Esophagus muscularis mucosa (tissue), 4 donors: ENCODE results near the gene IL23A. TPM values are rescaled to one million over a fixed set of nuclear protein-coding genes. Genes with fewer than 3 reads are reported as not detected.
"Not testable (repeated sequence)": the region's sequence is repeated elsewhere in the genome, so short reads cannot be mapped to it uniquely, and the experiment has no call there.

Source experiments
- DNase-seq: peaks from one replicate; pipeline ENCODE4 v3.0.0-alpha.2; 2017; ENCODE audit errors: extremely low spot score
- H3K27ac ChIP-seq, 4 donors: fragments of 200-600 bp; sonication (generic); replicated peaks in 1 of 4; 1 replicate in 3 of 4; 2 replicates in 1 of 4; pipeline ENCODE4 v1.5.1; 2016 to 2019; ENCODE audit warnings: mild to moderate bottlenecking in 1 of 4
- H3K27me3 ChIP-seq, 4 donors: fragments of 200-600 bp; sonication (generic); one replicate each; pipeline versions ENCODE4 v1.5.1 to v1.6.0; 2016 to 2019
- H3K36me3 ChIP-seq, 4 donors: fragments of 200-600 bp; sonication (generic); one replicate each; pipeline ENCODE4 v1.5.1; 2016 to 2019
- H3K4me1 ChIP-seq, 4 donors: fragments of 200-600 bp; sonication (generic); one replicate each; pipeline ENCODE4 v1.5.1; 2016 to 2019
- H3K4me3 ChIP-seq, 4 donors: fragments of 200-600 bp; sonication (generic); 1 replicate in 2 of 4; 2 replicates in 2 of 4; pipeline ENCODE4 v1.5.1; 2016 to 2019; ENCODE audit warnings: mild to moderate bottlenecking in 4 of 4, moderate library complexity in 1 of 4
- H3K9me3 ChIP-seq, 4 donors: fragments of 200-600 bp; sonication (generic); 1 replicate in 3 of 4; 2 replicates in 1 of 4; pipeline ENCODE4 v1.5.1; 2016 to 2019
- EP300 ChIP-seq: sonication (generic); formaldehyde crosslinking; IDR thresholded peaks from one replicate; pipeline ENCODE4 v1.6.1; 2017; ENCODE audit warnings: antibody characterized with exemption
- POLR2A ChIP-seq: fragments of 450-650 bp; IDR thresholded peaks from one replicate; pipeline ENCODE4 v1.6.1; 2017; ENCODE audit warnings: antibody characterized with exemption, moderate library complexity, mild to moderate bottlenecking, low read depth
- POLR2AphosphoS5 ChIP-seq, 2 donors: sonication (generic); formaldehyde crosslinking; IDR thresholded peaks; one replicate each; pipeline ENCODE4 v1.6.1; 2017; ENCODE audit warnings: antibody characterized with exemption in 2 of 2
- WGBS: methylation state at CpG from one replicate; pipeline ENCODE4 v1.1.5; 2018; 5-methylcytosine and 5-hydroxymethylcytosine counted together
- intact Hi-C: fragments of 100-400 bp; cut with DNase I; formaldehyde crosslinking; loops from one replicate; pipeline ENCODE4 v1.15.1; 2023
- total RNA-seq, 4 donors: library from RNA; depleted of rRNA; stranded (reverse); fragments of >200 nt; gene quantifications; one replicate each; pipeline versions ENCODE4 v1.1.0 to v1.2.1, GENCODE V29; 2016
- TF ChIP-seq, protein P1 (sequence below), 3 experiments: fragments of 200-600 bp in 2 of 3; fragments of 450-650 bp in 1 of 3; sonication (generic) in 2 of 3; IDR thresholded peaks; one replicate each; pipeline ENCODE4 v1.5.1; 2017 to 2019; ENCODE audit warnings: antibody characterized with exemption in 3 of 3, mild to moderate bottlenecking in 2 of 3, moderate library complexity in 1 of 3

The IL23A gene
- total RNA-seq, 4 donors from 2014 or later: not detected

DNA sequence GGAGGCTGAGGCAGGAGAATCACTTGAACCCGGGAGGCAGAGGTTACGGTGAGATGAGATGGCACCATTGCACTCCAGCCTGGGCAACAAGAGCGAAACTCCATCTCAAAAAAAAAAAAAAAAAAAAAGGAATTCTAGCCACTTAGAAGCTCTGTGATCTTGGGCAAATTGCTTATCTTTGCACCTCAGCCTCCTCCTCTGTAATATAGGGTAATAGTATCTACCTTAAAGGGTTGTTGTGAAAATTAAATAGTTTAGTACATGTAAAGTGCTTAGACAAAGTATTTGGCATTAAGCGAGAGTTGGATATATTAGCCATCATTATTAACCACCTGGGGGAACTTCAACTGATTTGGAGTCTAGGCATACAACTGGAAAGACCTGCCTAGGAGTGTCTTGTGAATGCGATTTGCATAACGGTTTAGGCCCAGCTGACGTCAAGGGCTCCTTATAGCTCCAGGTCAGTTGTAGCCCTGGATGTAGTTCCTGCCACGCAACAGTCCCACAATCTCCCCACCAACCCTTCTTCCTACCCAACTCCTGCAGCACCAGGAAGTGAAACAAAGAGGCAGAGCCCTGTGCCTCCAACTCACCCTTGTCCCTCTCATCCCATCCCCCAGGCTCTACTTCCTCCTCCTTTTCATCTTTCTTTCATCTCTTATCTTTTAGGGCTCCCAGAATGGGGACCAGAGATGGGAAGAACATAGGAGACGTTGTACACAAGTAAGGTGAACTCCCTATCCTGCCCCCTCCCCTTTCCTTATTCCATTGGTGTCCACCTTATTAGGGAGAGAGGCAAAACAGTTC, 2.1 kb upstream of the IL23A start:
- Histone ChIP-seq H3K27ac (no peak overlapping the region), H3K4me3 (no peak overlapping the region), H3K4me1 (peaks cover 11 to 20% (median 18%) of the 10 kb centered on the region in 4 donors), H3K27me3 (no peaks in the 10 kb centered on the region), H3K36me3 (peaks cover 0 to 6% (median 0%) of the 10 kb centered on the region in 4 donors), H3K9me3 (no peaks in the 10 kb centered on the region)
- no peak for DNase-seq
- TF ChIP-seq POLR2AphosphoS5 (IDR thresholded peaks at IDR 0.05) (no peak), POLR2A (no peak), EP300 (no peak)
- TF ChIP-seq, protein P1, sequence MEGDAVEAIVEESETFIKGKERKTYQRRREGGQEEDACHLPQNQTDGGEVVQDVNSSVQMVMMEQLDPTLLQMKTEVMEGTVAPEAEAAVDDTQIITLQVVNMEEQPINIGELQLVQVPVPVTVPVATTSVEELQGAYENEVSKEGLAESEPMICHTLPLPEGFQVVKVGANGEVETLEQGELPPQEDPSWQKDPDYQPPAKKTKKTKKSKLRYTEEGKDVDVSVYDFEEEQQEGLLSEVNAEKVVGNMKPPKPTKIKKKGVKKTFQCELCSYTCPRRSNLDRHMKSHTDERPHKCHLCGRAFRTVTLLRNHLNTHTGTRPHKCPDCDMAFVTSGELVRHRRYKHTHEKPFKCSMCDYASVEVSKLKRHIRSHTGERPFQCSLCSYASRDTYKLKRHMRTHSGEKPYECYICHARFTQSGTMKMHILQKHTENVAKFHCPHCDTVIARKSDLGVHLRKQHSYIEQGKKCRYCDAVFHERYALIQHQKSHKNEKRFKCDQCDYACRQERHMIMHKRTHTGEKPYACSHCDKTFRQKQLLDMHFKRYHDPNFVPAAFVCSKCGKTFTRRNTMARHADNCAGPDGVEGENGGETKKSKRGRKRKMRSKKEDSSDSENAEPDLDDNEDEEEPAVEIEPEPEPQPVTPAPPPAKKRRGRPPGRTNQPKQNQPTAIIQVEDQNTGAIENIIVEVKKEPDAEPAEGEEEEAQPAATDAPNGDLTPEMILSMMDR (IDR thresholded peaks at IDR 0.05): no peak
- WGBS: 83% methylated on average over 9 of the region's 9 CpGs
- intact Hi-C loops: no loop called here

- Histone ChIP-seq H3K36me3 (peaks cover 0 to 18% (median 9%) of the 10 kb centered on the region in 4 donors), H3K9me3 (no peaks in the 10 kb centered on the region), H3K27me3 (no peaks in the 10 kb centered on the region), H3K4me3 (no peak overlapping the region), H3K27ac (no peak overlapping the region), H3K4me1 (peaks cover 7 to 15% (median 13%) of the 10 kb centered on the region in 4 donors)
- 73% methylated on average over 7 of the region's 8 CpGs for WGBS
- DNase-seq: no peak
- TF ChIP-seq, protein P1 (IDR thresholded peaks at IDR 0.05): no peak
- TF ChIP-seq EP300 (no peak), POLR2AphosphoS5 (IDR thresholded peaks at IDR 0.05) (no peak), POLR2A (no peak)
- intact Hi-C loops: no loop called here
Observed at GRCh38 chr12:56337753-56338251, 882 bp upstream of the IL23A start.

GRCh38 chr12:56339158-56339422, 406 bp downstream of the IL23A start:
- Histone ChIP-seq H3K4me3 (no peak overlapping the region), H3K27ac (no peak overlapping the region), H3K9me3 (no peaks in the 10 kb centered on the region), H3K36me3 (peaks cover 11 to 31% (median 22%) of the 10 kb centered on the region in 4 donors), H3K4me1 (peaks cover 4 to 8% (median 6%) of the 10 kb centered on the region in 4 donors), H3K27me3 (no peaks in the 10 kb centered on the region)
- WGBS: 80% methylated on average over 1 of the region's 1 CpG
- no peak for TF ChIP-seq POLR2A
- TF ChIP-seq, protein P1 (IDR thresholded peaks at IDR 0.05): no peak
- TF ChIP-seq POLR2AphosphoS5 (IDR thresholded peaks at IDR 0.05): no peak
- no peak for TF ChIP-seq EP300
- intact Hi-C loops: no loop called here
- DNase-seq: no peak

GRCh38 chr12:56341616-56342015, 2.9 kb downstream of the IL23A start:
- no peaks in the 10 kb centered on the region for H3K4me1 ChIP-seq
- DNase-seq: no peak
- no peaks in the 10 kb centered on the region for H3K27me3 ChIP-seq
- no peak overlapping the region for H3K27ac ChIP-seq
- WGBS: 37% methylated on average over 1 of the region's 1 CpG
- H3K4me3 ChIP-seq: no peak overlapping the region
- H3K36me3 ChIP-seq: peaks cover 24 to 56% (median 46%) of the 10 kb centered on the region in 4 donors
- no peaks in the 10 kb centered on the region for H3K9me3 ChIP-seq
- intact Hi-C loops: no loop called here
- TF ChIP-seq EP300 (no peak), POLR2A (no peak), POLR2AphosphoS5 (IDR thresholded peaks at IDR 0.05) (no peak)
- TF ChIP-seq, protein P1 (IDR thresholded peaks at IDR 0.05): no peak

DNA sequence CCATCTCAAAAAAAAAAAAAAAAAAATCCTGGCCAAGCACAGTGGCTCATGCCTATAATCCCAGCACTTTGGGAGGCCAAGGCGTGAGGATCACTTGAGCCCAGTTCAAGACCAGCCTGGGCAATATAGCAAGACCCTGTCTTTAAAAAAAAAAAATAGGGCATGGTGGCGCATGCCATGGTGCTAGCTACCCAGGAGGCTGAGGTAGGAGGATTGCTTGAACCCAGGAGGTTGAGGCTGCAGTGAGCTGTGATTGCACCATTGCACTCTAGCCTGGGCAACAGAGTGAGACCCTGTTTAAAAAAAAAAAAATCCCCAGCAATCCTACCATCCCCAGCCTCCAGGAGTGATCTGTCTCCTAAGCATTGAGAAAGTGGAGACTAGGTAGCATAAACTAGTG, 3.6 kb downstream of the IL23A start:
- H3K36me3 ChIP-seq: peaks cover 28 to 63% (median 52%) of the 10 kb centered on the region in 4 donors
- WGBS: 92% methylated on average over 2 of the region's 2 CpGs
- intact Hi-C loops: not testable (repeated sequence)

More for the DNA sequence above, 3.6 kb downstream of the IL23A start:
- not testable (repeated sequence) for H3K4me1 ChIP-seq, H3K27ac ChIP-seq, H3K4me3 ChIP-seq, DNase-seq, H3K27me3 ChIP-seq, H3K9me3 ChIP-seq
